ENCODE results near the gene FAAP100.

DNA sequence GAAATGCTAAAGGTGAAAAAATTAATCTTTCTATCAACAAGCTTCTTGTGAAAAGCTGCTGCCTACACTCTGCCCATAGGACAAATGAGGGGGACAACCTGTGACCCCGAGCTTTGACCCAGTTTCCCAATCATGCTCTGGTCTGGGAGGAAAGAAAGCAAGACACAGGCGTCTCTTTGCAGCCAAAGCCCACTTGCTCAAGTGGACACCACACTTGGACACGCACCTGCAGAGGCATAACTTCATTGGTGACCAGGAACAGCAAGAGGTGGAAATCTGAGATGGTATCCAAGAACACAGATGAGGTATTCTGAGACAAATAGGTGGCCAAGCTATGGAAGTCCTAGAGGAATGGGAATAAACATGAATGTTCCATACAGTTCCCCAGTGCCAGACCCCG is 15.0 kb upstream of the FAAP100 start:
- no peak for TF ChIP-seq YY1 (IDR thresholded peaks at IDR 0.05; ENCODE audit: insufficient read depth, insufficient read length)
- no peak for TF ChIP-seq ZNF274 (IDR thresholded peaks at IDR 0.05; ENCODE audit: low read depth, low read length)
